Right kidney (tissue), 9 donors: Measurements from ENCODE around the gene GALNT1.
"Not testable (repeated sequence)": the region's sequence is repeated elsewhere in the genome, so short reads cannot be mapped to it uniquely, and the experiment has no call there.

Experiments
- DNase-seq: peaks from one replicate; pipeline ENCODE4 v3.0.0-alpha.2; 2016
- long read RNA-seq, 8 donors: transcript quantifications; one replicate each; lab custom pipeline, GENCODE V29; 2026

GALNT1 gene
- long read RNA-seq, donor 1, partial matches to known transcripts = 46 of 56 reads
- long read RNA-seq, donor 1, other reads (novel, unspliced or antisense) = 8 of 56 reads
- long read RNA-seq, donor 2, partial matches to known transcripts = 51 of 60 reads
- long read RNA-seq, donor 2, other reads (novel, unspliced or antisense) = 9 of 60 reads
- long read RNA-seq, donor 3, partial matches to known transcripts = 5 of 7 reads
- long read RNA-seq, donor 3, other reads (novel, unspliced or antisense) = 0 of 7 reads
- long read RNA-seq, donor 4, partial matches to known transcripts = 47 of 57 reads
- long read RNA-seq, donor 4, other reads (novel, unspliced or antisense) = 8 of 57 reads
- long read RNA-seq, donor 5, partial matches to known transcripts = 0 of 11 reads
- long read RNA-seq, donor 5, other reads (novel, unspliced or antisense) = 11 of 11 reads
- long read RNA-seq, donor 6, partial matches to known transcripts = 5 of 13 reads
- long read RNA-seq, donor 6, other reads (novel, unspliced or antisense) = 5 of 13 reads
- long read RNA-seq, donor 7 = 0 reads
- long read RNA-seq, donor 8, partial matches to known transcripts = 9 of 18 reads
- long read RNA-seq, donor 8, other reads (novel, unspliced or antisense) = 8 of 18 reads

GRCh38 chr18:35581546-35581897 is at the start of gene GALNT1:
TSS of gene GALNT1 (plus strand) at chr18:35581740. CDS start at chr18:35654663, 72,923 bp downstream.
- DNase-seq = no peak

GRCh38 chr18:35533916-35534405 is 47.6 kb upstream of the GALNT1 start:
- no peak for DNase-seq

GRCh38 chr18:35535297-35535696 is 46.2 kb upstream of the GALNT1 start:
- DNase-seq = no peak

- no peak for DNase-seq
These were observed 39.2 kb upstream of the GALNT1 start for GRCh38 chr18:35542356-35542755.

GRCh38 chr18:35547008-35547605 is 34.4 kb upstream of the GALNT1 start:
- no peak for DNase-seq

GRCh38 chr18:35549564-35549963 is 32.0 kb upstream of the GALNT1 start:
- no peak for DNase-seq

GRCh38 chr18:35553300-35553699 is 28.2 kb upstream of the GALNT1 start:
- no peak for DNase-seq

GRCh38 chr18:35555538-35555937 is 26.0 kb upstream of the GALNT1 start:
- not testable (repeated sequence) for DNase-seq

- DNase-seq = no peak
These were observed 21.7 kb upstream of the GALNT1 start for GRCh38 chr18:35559867-35560266.

- no peak for DNase-seq
These were observed 16.6 kb upstream of the GALNT1 start for GRCh38 chr18:35564795-35565453.

GRCh38 chr18:35566019-35566418 is 15.5 kb upstream of the GALNT1 start:
- DNase-seq = no peak

- no peak for DNase-seq
These were observed 11.4 kb upstream of the GALNT1 start for GRCh38 chr18:35570182-35570581.

GRCh38 chr18:35571138-35571537 is 10.4 kb upstream of the GALNT1 start:
- no peak for DNase-seq

- no peak for DNase-seq
These were observed 8.9 kb upstream of the GALNT1 start for GRCh38 chr18:35572644-35573043.

- no peak for DNase-seq
These were observed 8.0 kb upstream of the GALNT1 start for GRCh38 chr18:35573531-35573930.

- DNase-seq = not testable (repeated sequence)
These were observed 5.2 kb upstream of the GALNT1 start for GRCh38 chr18:35576240-35576845.

- DNase-seq = no peak
These were observed 4.3 kb upstream of the GALNT1 start for GRCh38 chr18:35577045-35577848.

- no peak for DNase-seq
These were observed 3.1 kb upstream of the GALNT1 start for GRCh38 chr18:35578481-35578880.

GRCh38 chr18:35578936-35579335 is 2.6 kb upstream of the GALNT1 start:
- no peak for DNase-seq

GRCh38 chr18:35580701-35581539 is 620 bp upstream of the GALNT1 start:
- DNase-seq = peak; percentile 88
